ENCODE data around the gene PLEKHG3.

Gene PLEKHG3

GRCh38 chr14:64792231-64792630 lies 88.0 kb downstream of the PLEKHG3 start:
- DNase-seq, result no peak

- DNase-seq, result no peak
Observed at GRCh38 chr14:64792871-64793560, 88.8 kb downstream of the PLEKHG3 start.

GRCh38 chr14:64795211-64795610 lies 91.0 kb downstream of the PLEKHG3 start:
- DNase-seq, result no peak

- no peak for DNase-seq
Observed at GRCh38 chr14:64795921-64796320, 91.7 kb downstream of the PLEKHG3 start.

GRCh38 chr14:64796369-64796768 lies 92.1 kb downstream of the PLEKHG3 start:
- DNase-seq, result no peak

- no peak for DNase-seq
Observed at GRCh38 chr14:64799555-64799954, 95.3 kb downstream of the PLEKHG3 start.

All from stimulated activated CD4-positive, alpha-beta T cell treated with anti-CD3 and anti-CD28 coated beads, Interleukin-4, amount 100 ng/mL, for 4 hours (primary cell).